Liver (tissue), 9 donors: ENCODE measurements around the gene NGRN. TPM values are rescaled to one million over a fixed set of nuclear protein-coding genes. Genes with fewer than 3 reads are reported as not detected.
A peak's percentile ranks its signal among the peaks of the same experiment; 100 is the strongest.

Source experiments
- DNase-seq: peaks from one replicate; pipeline ENCODE4 v3.0.0-alpha.2; 2017; ENCODE audit warnings: low spot score
- H3K27ac ChIP-seq, 2 donors: one replicate each; pipeline ENCODE4 v1.7.0; 2013; ENCODE audit warnings: inconsistent platforms in 2 of 2, low read length in 2 of 2, control low read depth in 1 of 2, low read depth in 1 of 2, mild to moderate bottlenecking in 1 of 2
- H3K27me3 ChIP-seq, 4 donors: one replicate each; pipeline versions ENCODE4 v1.6.1 to v1.7.0; 2013; ENCODE audit warnings: low read length in 3 of 4, inconsistent platforms in 1 of 4, mild to moderate bottlenecking in 1 of 4, moderate library complexity in 1 of 4; ENCODE audit not compliant: control insufficient read depth in 4 of 4, insufficient read depth in 4 of 4
- H3K36me3 ChIP-seq, 4 donors: one replicate each; pipeline versions ENCODE4 v1.6.1 to v1.7.0; 2013; ENCODE audit warnings: low read length in 3 of 4, mild to moderate bottlenecking in 3 of 4, low read depth in 1 of 4, moderate library complexity in 1 of 4; ENCODE audit not compliant: control insufficient read depth in 4 of 4, insufficient read depth in 3 of 4
- H3K4me1 ChIP-seq, 4 donors: one replicate each; pipeline versions ENCODE4 v1.6.1 to v1.7.0; 2013; ENCODE audit warnings: low read length in 3 of 4, mild to moderate bottlenecking in 3 of 4, moderate library complexity in 1 of 4; ENCODE audit not compliant: control insufficient read depth in 4 of 4, insufficient read depth in 4 of 4
- H3K4me3 ChIP-seq, 3 donors: one replicate each; pipeline versions ENCODE4 v1.6.1 to v1.7.0; 2013; ENCODE audit warnings: low read length in 3 of 3, control low read depth in 1 of 3, low read depth in 1 of 3, mild to moderate bottlenecking in 1 of 3
- H3K9ac ChIP-seq, 2 donors: one replicate each; pipeline ENCODE4 v1.7.0; 2013; ENCODE audit warnings: low read length in 2 of 2, mild to moderate bottlenecking in 2 of 2, moderate library complexity in 2 of 2, control low read depth in 1 of 2, low read depth in 1 of 2
- H3K9me3 ChIP-seq, 4 donors: one replicate each; pipeline versions ENCODE4 v1.6.1 to v1.7.0; 2013; ENCODE audit warnings: low read length in 3 of 4; ENCODE audit not compliant: control insufficient read depth in 4 of 4
- ATF3 ChIP-seq: IDR thresholded peaks from 2 replicates; pipeline ENCODE4 v1.6.1; 2016; ENCODE audit warnings: antibody characterized with exemption
- CTCF ChIP-seq: fragments of 150-350 bp; IDR thresholded peaks from 2 replicates; pipeline ENCODE4 v1.5.1; 2017; ENCODE audit warnings: improper control_type of control experiment, low read depth, low read length; ENCODE audit not compliant: missing input control
- EGR1 ChIP-seq, 2 donors: IDR thresholded peaks; 2 replicates each; pipeline ENCODE4 v1.6.1; 2016 to 2018; ENCODE audit warnings: antibody characterized with exemption in 2 of 2, low read depth in 2 of 2
- FOXA1 ChIP-seq: IDR thresholded peaks from 2 replicates; pipeline ENCODE4 v1.6.1; 2016; ENCODE audit warnings: antibody characterized with exemption
- FOXA2 ChIP-seq: IDR thresholded peaks from 2 replicates; pipeline ENCODE4 v1.6.1; 2016; ENCODE audit warnings: antibody characterized with exemption
- GABPA ChIP-seq, 2 donors: IDR thresholded peaks in 1 of 2; conservative IDR thresholded peaks in 1 of 2; 2 replicates each; pipeline ENCODE4 v1.6.1; 2016; ENCODE audit warnings: antibody characterized with exemption in 2 of 2, mild to moderate bottlenecking in 1 of 2, moderate library complexity in 1 of 2
- HNF4A ChIP-seq, 2 donors: conservative IDR thresholded peaks; 2 replicates each; pipeline ENCODE4 v1.6.1; 2016; ENCODE audit warnings: antibody characterized with exemption in 2 of 2, mild to moderate bottlenecking in 2 of 2
- HNF4G ChIP-seq: IDR thresholded peaks from 2 replicates; pipeline ENCODE4 v1.6.1; 2016; ENCODE audit warnings: antibody characterized with exemption
- JUND ChIP-seq, 2 donors: IDR thresholded peaks; 2 replicates each; pipeline ENCODE4 v1.6.1; 2016; ENCODE audit warnings: antibody characterized with exemption in 2 of 2
- MAX ChIP-seq: IDR thresholded peaks from 2 replicates; pipeline ENCODE4 v1.6.1; 2016; ENCODE audit warnings: antibody characterized with exemption
- NR2F2 ChIP-seq: IDR thresholded peaks from 2 replicates; pipeline ENCODE4 v1.6.1; 2016; ENCODE audit warnings: antibody characterized with exemption
- RAD21 ChIP-seq, 2 donors: IDR thresholded peaks; 2 replicates each; pipeline ENCODE4 v1.6.1; 2016; ENCODE audit warnings: antibody characterized with exemption in 2 of 2, mild to moderate bottlenecking in 2 of 2
- REST ChIP-seq: IDR thresholded peaks from 2 replicates; pipeline ENCODE4 v1.6.1; 2016; ENCODE audit warnings: antibody characterized with exemption, mild to moderate bottlenecking
- RXRA ChIP-seq, 2 donors: IDR thresholded peaks; 2 replicates each; pipeline ENCODE4 v1.6.1; 2017 to 2018; ENCODE audit warnings: antibody characterized with exemption in 2 of 2, mild to moderate bottlenecking in 1 of 2
- SP1 ChIP-seq: IDR thresholded peaks from 2 replicates; pipeline ENCODE4 v1.6.1; 2018; ENCODE audit warnings: antibody characterized with exemption, mild to moderate bottlenecking
- TAF1 ChIP-seq: conservative IDR thresholded peaks from 2 replicates; pipeline ENCODE4 v1.6.1; 2016; ENCODE audit warnings: antibody characterized with exemption, mild to moderate bottlenecking
- YY1 ChIP-seq: IDR thresholded peaks from 2 replicates; pipeline ENCODE4 v1.6.1; 2016; ENCODE audit warnings: antibody characterized with exemption, mild to moderate bottlenecking
- ZBTB33 ChIP-seq: IDR thresholded peaks from 2 replicates; pipeline ENCODE4 v1.6.1; 2016; ENCODE audit warnings: antibody characterized with exemption
- WGBS: extraction: QIAGEN DNeasy Blood & Tissue Kit; methylation state at CpG from one replicate; pipeline ENCODE4 v1.1.7; 2013; 5-methylcytosine and 5-hydroxymethylcytosine counted together
- polyA plus RNA-seq, 2 donors: library from polyadenylated mRNA; stranded (reverse) in 1 of 2; unstranded in 1 of 2; fragments of 200-250 nt in 1 of 2; fragments of >200 nt in 1 of 2; fragmentation: Nextera tagmentation in 1 of 2; extraction: Ambion mirVana in 1 of 2; gene quantifications; one replicate each; pipeline versions ENCODE4 v1.2.1 to v1.2.3, GENCODE V29; 2013 to 2015
- total RNA-seq, 2 donors: library from RNA; depleted of rRNA; stranded (reverse); fragments of >200 nt; gene quantifications; one replicate each; pipeline ENCODE4 v1.2.3, GENCODE V29; 2014
- donor health status: healthy.
- donor health status: healthy.
- donor health status: healthy.
- donor health status: healthy.
- donor health status: healthy.

The NGRN gene
- total and polyA plus RNA-seq, 4 donors: 22.8 to 26.6 (median 24.9) TPM

- WGBS: 34% methylated on average over 5 of the region's 5 CpGs
- Histone ChIP-seq H3K4me3 (no peak overlapping the region), H3K36me3 (no peaks in the 10 kb centered on the region), H3K9ac (peak overlapping the region in 1 of 2 donors; percentile 51), H3K27me3 (no peaks in the 10 kb centered on the region), H3K4me1 (peaks cover 1 to 15% (median 9%) of the 10 kb centered on the region in 4 donors), H3K9me3 (no peaks in the 10 kb centered on the region), H3K27ac (peak overlapping the region; percentile 65 to 91)
- no peak for DNase-seq
- TF ChIP-seq TAF1 (no peak), JUND (IDR thresholded peaks at IDR 0.05) (no peak), RXRA (IDR thresholded peaks at IDR 0.05) (peak in 1 of 2 donors; percentile 47), ZBTB33 (peak; percentile 22), FOXA1 (no peak), CTCF (no peak), REST (peak; percentile 43), YY1 (peak; percentile 51), HNF4G (no peak), ATF3 (peak; percentile 20), SP1 (peak; percentile 33), GABPA (IDR thresholded peaks at IDR 0.05 in 1 of 2, conservative IDR thresholded peaks at IDR 0.05 in 1 of 2) (no peak), HNF4A (conservative IDR thresholded peaks at IDR 0.05) (peak; percentile 30 to 45), EGR1 (IDR thresholded peaks at IDR 0.05; ENCODE audit: low read depth in 2 of 2) (peak in 1 of 2 donors; percentile 36), FOXA2 (peak; percentile 49), RAD21 (IDR thresholded peaks at IDR 0.05) (peak in 1 of 2 donors; percentile 16), MAX (no peak), NR2F2 (peak; percentile 81)
Measured at GRCh38 chr15:90315278-90315982, 50.0 kb downstream of the NGRN start.
